ENCODE data around the gene HHAT.

Gene HHAT

GRCh38 chr1:210328746-210329503 is at the start of gene HHAT:
Gene HHAT (plus strand): TSS chr1:210328902. CDS start chr1:210348976, 20,074 bp downstream.
- peak in 1 of 2 donors; percentile 24 for DNase-seq (ENCODE audit: low read depth in 2 of 2, low spot score in 1 of 2)

GRCh38 chr1:210280221-210280620 is 48.5 kb upstream of the HHAT start:
- no peak for DNase-seq (ENCODE audit: low read depth in 2 of 2, low spot score in 1 of 2)

- no peak for DNase-seq (ENCODE audit: low read depth in 2 of 2, low spot score in 1 of 2)
Observed at GRCh38 chr1:210288116-210288515, 40.6 kb upstream of the HHAT start.

- no peak for DNase-seq (ENCODE audit: low read depth in 2 of 2, low spot score in 1 of 2)
Observed at GRCh38 chr1:210289248-210289647, 39.5 kb upstream of the HHAT start.

- no peak for DNase-seq (ENCODE audit: low read depth in 2 of 2, low spot score in 1 of 2)
Observed at GRCh38 chr1:210291081-210291764, 37.5 kb upstream of the HHAT start.

- no peak for DNase-seq (ENCODE audit: low read depth in 2 of 2, low spot score in 1 of 2)
Observed at GRCh38 chr1:210291786-210292230, 36.9 kb upstream of the HHAT start.

- DNase-seq (ENCODE audit: low read depth in 2 of 2, low spot score in 1 of 2) = peak in 1 of 2 donors; percentile 1
Observed at GRCh38 chr1:210292231-210292871, 36.4 kb upstream of the HHAT start.

GRCh38 chr1:210293171-210293607 is 35.5 kb upstream of the HHAT start:
- no peak for DNase-seq (ENCODE audit: low read depth in 2 of 2, low spot score in 1 of 2)

- DNase-seq (ENCODE audit: low read depth in 2 of 2, low spot score in 1 of 2) = no peak
Observed at GRCh38 chr1:210294999-210295745, 33.5 kb upstream of the HHAT start.

GRCh38 chr1:210296682-210297081 is 32.0 kb upstream of the HHAT start:
- DNase-seq (ENCODE audit: low read depth in 2 of 2, low spot score in 1 of 2) = no peak

GRCh38 chr1:210298296-210298695 is 30.4 kb upstream of the HHAT start:
- DNase-seq (ENCODE audit: low read depth in 2 of 2, low spot score in 1 of 2) = no peak

GRCh38 chr1:210298936-210299335 is 29.8 kb upstream of the HHAT start:
- no peak for DNase-seq (ENCODE audit: low read depth in 2 of 2, low spot score in 1 of 2)

- DNase-seq (ENCODE audit: low read depth in 2 of 2, low spot score in 1 of 2) = no peak
Observed at GRCh38 chr1:210299501-210299900, 29.2 kb upstream of the HHAT start.

GRCh38 chr1:210300923-210301614 is 27.6 kb upstream of the HHAT start:
- DNase-seq (ENCODE audit: low read depth in 2 of 2, low spot score in 1 of 2) = no peak

GRCh38 chr1:210301615-210302000 is 27.1 kb upstream of the HHAT start:
- no peak for DNase-seq (ENCODE audit: low read depth in 2 of 2, low spot score in 1 of 2)

- no peak for DNase-seq (ENCODE audit: low read depth in 2 of 2, low spot score in 1 of 2)
Observed at GRCh38 chr1:210302501-210302900, 26.2 kb upstream of the HHAT start.

GRCh38 chr1:210303391-210303790 is 25.3 kb upstream of the HHAT start:
- no peak for DNase-seq (ENCODE audit: low read depth in 2 of 2, low spot score in 1 of 2)

GRCh38 chr1:210310562-210311153 is 18.0 kb upstream of the HHAT start:
- DNase-seq (ENCODE audit: low read depth in 2 of 2, low spot score in 1 of 2) = no peak

- DNase-seq (ENCODE audit: low read depth in 2 of 2, low spot score in 1 of 2) = no peak
Observed at GRCh38 chr1:210311726-210312493, 16.8 kb upstream of the HHAT start.

Measured in stimulated activated CD8-positive, alpha-beta memory T cell treated with anti-CD3 and anti-CD28 coated beads, Interleukin-4, amount 100 ng/mL, for 1 hour (primary cell).